ENCODE data around the gene OMD. TPM values are rescaled to one million over a fixed set of nuclear protein-coding genes. Genes with fewer than 3 reads are reported as not detected.

The OMD gene
- total RNA-seq, 1 donor, result 0.36 TPM

DNA sequence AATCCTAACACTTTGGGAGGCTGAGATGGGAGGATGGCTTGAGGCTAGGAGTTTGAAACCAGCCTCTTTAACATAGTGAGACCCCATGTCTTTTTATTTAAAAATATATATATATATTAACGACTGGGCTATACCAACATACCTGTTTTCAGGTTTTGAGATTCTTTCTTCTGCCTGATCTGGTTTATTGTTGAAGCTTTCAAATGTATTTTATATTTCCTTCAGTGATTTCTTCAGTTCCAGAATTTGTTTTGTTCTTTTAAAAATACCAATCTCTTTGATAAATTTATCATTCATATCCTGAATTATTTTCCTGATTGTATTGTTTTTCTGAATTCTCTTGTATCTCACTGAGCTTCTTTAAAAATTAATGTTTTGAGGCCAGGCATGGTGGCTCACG, 51.1 kb downstream of the OMD start:
- Histone ChIP-seq H3K4me2 (ENCODE audit: insufficient read depth, low read length) (no peak overlapping the region), H3K27ac (ENCODE audit: low read depth, low read length) (no peak overlapping the region), H3K4me1 (ENCODE audit: insufficient read depth, low read length) (no peaks in the 10 kb centered on the region), H2AFZ (ENCODE audit: low read length) (no peak overlapping the region), H3K79me2 (ENCODE audit: insufficient read depth, low read length) (no peaks in the 10 kb centered on the region), H3K4me3 (ENCODE audit: insufficient read depth, low read length) (no peak overlapping the region), H3K36me3 (ENCODE audit: insufficient read depth, low read length) (no peaks in the 10 kb centered on the region), H4K20me1 (ENCODE audit: insufficient read depth, low read length) (no peaks in the 10 kb centered on the region), H3K27me3 (ENCODE audit: insufficient read depth, low read length) (no peaks in the 10 kb centered on the region), H3K9me3 (ENCODE audit: low read depth, low read length) (no peaks in the 10 kb centered on the region)
- TF ChIP-seq, protein P1, sequence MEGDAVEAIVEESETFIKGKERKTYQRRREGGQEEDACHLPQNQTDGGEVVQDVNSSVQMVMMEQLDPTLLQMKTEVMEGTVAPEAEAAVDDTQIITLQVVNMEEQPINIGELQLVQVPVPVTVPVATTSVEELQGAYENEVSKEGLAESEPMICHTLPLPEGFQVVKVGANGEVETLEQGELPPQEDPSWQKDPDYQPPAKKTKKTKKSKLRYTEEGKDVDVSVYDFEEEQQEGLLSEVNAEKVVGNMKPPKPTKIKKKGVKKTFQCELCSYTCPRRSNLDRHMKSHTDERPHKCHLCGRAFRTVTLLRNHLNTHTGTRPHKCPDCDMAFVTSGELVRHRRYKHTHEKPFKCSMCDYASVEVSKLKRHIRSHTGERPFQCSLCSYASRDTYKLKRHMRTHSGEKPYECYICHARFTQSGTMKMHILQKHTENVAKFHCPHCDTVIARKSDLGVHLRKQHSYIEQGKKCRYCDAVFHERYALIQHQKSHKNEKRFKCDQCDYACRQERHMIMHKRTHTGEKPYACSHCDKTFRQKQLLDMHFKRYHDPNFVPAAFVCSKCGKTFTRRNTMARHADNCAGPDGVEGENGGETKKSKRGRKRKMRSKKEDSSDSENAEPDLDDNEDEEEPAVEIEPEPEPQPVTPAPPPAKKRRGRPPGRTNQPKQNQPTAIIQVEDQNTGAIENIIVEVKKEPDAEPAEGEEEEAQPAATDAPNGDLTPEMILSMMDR (IDR thresholded peaks at IDR 0.05; ENCODE audit: extremely low read depth, low read depth, low read length), result no peak
- DNase-seq (ENCODE audit: insufficient read length, low spot score, missing footprints), result no peak

DNA sequence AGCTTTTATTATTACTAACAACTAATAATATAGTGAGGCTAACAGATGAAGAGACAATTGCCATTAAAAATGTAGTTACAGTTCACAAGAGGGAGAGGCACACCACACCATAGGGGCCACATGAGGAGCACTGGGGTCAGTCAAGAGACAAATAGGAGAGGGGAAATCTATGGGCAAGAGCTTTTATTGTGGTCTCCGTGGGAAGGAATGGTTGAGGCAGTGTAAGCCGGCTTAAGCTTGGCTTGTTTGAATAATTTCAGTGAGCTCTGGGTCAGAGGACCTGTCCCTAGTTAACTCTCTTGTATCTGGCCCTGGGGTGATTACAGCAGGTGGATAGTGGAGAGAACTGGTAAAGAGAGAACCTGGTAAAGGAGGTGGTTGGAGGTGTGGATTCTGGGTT, 55.2 kb downstream of the OMD start:
- H3K36me3 ChIP-seq (ENCODE audit: insufficient read depth, low read length), result no peaks in the 10 kb centered on the region
- H3K4me3 ChIP-seq (ENCODE audit: insufficient read depth, low read length), result no peak overlapping the region
- H3K27ac ChIP-seq (ENCODE audit: low read depth, low read length), result no peak overlapping the region
- H3K79me2 ChIP-seq (ENCODE audit: insufficient read depth, low read length), result no peaks in the 10 kb centered on the region
- TF ChIP-seq, protein P1 (IDR thresholded peaks at IDR 0.05; ENCODE audit: extremely low read depth, low read depth, low read length), result no peak
- no peak overlapping the region for H3K4me2 ChIP-seq (ENCODE audit: insufficient read depth, low read length)
- no peaks in the 10 kb centered on the region for H3K4me1 ChIP-seq (ENCODE audit: insufficient read depth, low read length)
- no peaks in the 10 kb centered on the region for H3K9me3 ChIP-seq (ENCODE audit: low read depth, low read length)
- no peaks in the 10 kb centered on the region for H3K27me3 ChIP-seq (ENCODE audit: insufficient read depth, low read length)
- H4K20me1 ChIP-seq (ENCODE audit: insufficient read depth, low read length), result no peaks in the 10 kb centered on the region
- no peak for DNase-seq (ENCODE audit: insufficient read length, low spot score, missing footprints)
- H2AFZ ChIP-seq (ENCODE audit: low read length), result no peak overlapping the region

Other genes starting within 250 kb of the OMD start
- 491 and 529 TPM in 2 replicates for gene IARS1, start 130.8 kb downstream of the OMD start, total RNA-seq
- gene NOL8, start 99.1 kb downstream of the OMD start, total RNA-seq, result 28.2 and 32.4 TPM in 2 replicates
- gene CENPP, start 98.5 kb downstream of the OMD start, total RNA-seq, result 4.7 and 5.4 TPM in 2 replicates
- gene OGN, start 19.9 kb downstream of the OMD start, total RNA-seq, result 0.36 and 0.88 TPM in 2 replicates
- 1.1 and 1.2 TPM in 2 replicates for gene ASPN, start 58.0 kb upstream of the OMD start, total RNA-seq
- gene ECM2, start 111.5 kb upstream of the OMD start, total RNA-seq, result 55.4 and 62.2 TPM in 2 replicates
- 7.7 and 9.4 TPM in 2 replicates for gene IPPK, start 245.7 kb upstream of the OMD start, total RNA-seq